Measurements from ENCODE around the gene CAPN2.
A peak's percentile ranks its signal among the peaks of the same experiment; 100 is the strongest.
"Not testable (repeated sequence)": the region's sequence is repeated elsewhere in the genome, so short reads cannot be mapped to it uniquely, and the experiment has no call there.

Gene CAPN2

GRCh38 chr1:223738465-223739365 is 26.4 kb downstream of the CAPN2 start:
- FAIRE-seq (no peak), DNase-seq (ENCODE audit: low spot score) (no peak)

GRCh38 chr1:223739366-223740037 is 27.2 kb downstream of the CAPN2 start:
- no peak for DNase-seq (ENCODE audit: low spot score)
- FAIRE-seq = no peak

GRCh38 chr1:223740038-223740736 is 27.8 kb downstream of the CAPN2 start:
- FAIRE-seq; DNase-seq (ENCODE audit: low spot score): not testable (repeated sequence)

- FAIRE-seq (no peak), DNase-seq (ENCODE audit: low spot score) (peak; percentile 64)
These were observed 29.5 kb downstream of the CAPN2 start for GRCh38 chr1:223741861-223742260.

GRCh38 chr1:223742856-223743517 is 30.6 kb downstream of the CAPN2 start:
- DNase-seq (ENCODE audit: low spot score) = no peak
- no peak for FAIRE-seq

GRCh38 chr1:223745731-223746130 is 33.4 kb downstream of the CAPN2 start:
- no peak for FAIRE-seq
- no peak for DNase-seq (ENCODE audit: low spot score)

- no peak for FAIRE-seq
- no peak for DNase-seq (ENCODE audit: low spot score)
These were observed 35.5 kb downstream of the CAPN2 start for GRCh38 chr1:223747838-223748335.

- FAIRE-seq (no peak), DNase-seq (ENCODE audit: low spot score) (no peak)
These were observed 36.0 kb downstream of the CAPN2 start for GRCh38 chr1:223748405-223748772.

GRCh38 chr1:223748773-223749733 is 36.7 kb downstream of the CAPN2 start:
- DNase-seq (ENCODE audit: low spot score) (no peak), FAIRE-seq (no peak)

GRCh38 chr1:223750730-223751570 is 38.6 kb downstream of the CAPN2 start:
- no peak for FAIRE-seq
- no peak for DNase-seq (ENCODE audit: low spot score)

GRCh38 chr1:223751696-223752095 is 39.4 kb downstream of the CAPN2 start:
- FAIRE-seq (no peak), DNase-seq (ENCODE audit: low spot score) (no peak)

GRCh38 chr1:223752721-223753515 is 40.6 kb downstream of the CAPN2 start:
- DNase-seq (ENCODE audit: low spot score) (no peak), FAIRE-seq (no peak)

- no peak for FAIRE-seq
- DNase-seq (ENCODE audit: low spot score) = no peak
These were observed 42.5 kb downstream of the CAPN2 start for GRCh38 chr1:223754681-223755431.

- FAIRE-seq (no peak), DNase-seq (ENCODE audit: low spot score) (no peak)
These were observed 43.1 kb downstream of the CAPN2 start for GRCh38 chr1:223755432-223755792.

- no peak for DNase-seq (ENCODE audit: low spot score)
- no peak for FAIRE-seq
These were observed 43.8 kb downstream of the CAPN2 start for GRCh38 chr1:223755992-223756775.

- FAIRE-seq = no peak
- no peak for DNase-seq (ENCODE audit: low spot score)
These were observed 44.7 kb downstream of the CAPN2 start for GRCh38 chr1:223756806-223757700.
